ENCODE measurements around the gene ADGRV1.

- no peak for TF ChIP-seq POLR2A (IDR thresholded peaks at IDR 0.05)
- TF ChIP-seq POLR2AphosphoS5 (IDR thresholded peaks at IDR 0.05) = no peak
Observed at GRCh38 chr5:90528601-90529193, 29.9 kb upstream of the ADGRV1 start.

Data from stomach (tissue), 4 donors.